ENCODE data around the gene MARK2.
"Not testable (repeated sequence)": the region's sequence is repeated elsewhere in the genome, so short reads cannot be mapped to it uniquely, and the experiment has no call there.

MARK2 gene

DNA sequence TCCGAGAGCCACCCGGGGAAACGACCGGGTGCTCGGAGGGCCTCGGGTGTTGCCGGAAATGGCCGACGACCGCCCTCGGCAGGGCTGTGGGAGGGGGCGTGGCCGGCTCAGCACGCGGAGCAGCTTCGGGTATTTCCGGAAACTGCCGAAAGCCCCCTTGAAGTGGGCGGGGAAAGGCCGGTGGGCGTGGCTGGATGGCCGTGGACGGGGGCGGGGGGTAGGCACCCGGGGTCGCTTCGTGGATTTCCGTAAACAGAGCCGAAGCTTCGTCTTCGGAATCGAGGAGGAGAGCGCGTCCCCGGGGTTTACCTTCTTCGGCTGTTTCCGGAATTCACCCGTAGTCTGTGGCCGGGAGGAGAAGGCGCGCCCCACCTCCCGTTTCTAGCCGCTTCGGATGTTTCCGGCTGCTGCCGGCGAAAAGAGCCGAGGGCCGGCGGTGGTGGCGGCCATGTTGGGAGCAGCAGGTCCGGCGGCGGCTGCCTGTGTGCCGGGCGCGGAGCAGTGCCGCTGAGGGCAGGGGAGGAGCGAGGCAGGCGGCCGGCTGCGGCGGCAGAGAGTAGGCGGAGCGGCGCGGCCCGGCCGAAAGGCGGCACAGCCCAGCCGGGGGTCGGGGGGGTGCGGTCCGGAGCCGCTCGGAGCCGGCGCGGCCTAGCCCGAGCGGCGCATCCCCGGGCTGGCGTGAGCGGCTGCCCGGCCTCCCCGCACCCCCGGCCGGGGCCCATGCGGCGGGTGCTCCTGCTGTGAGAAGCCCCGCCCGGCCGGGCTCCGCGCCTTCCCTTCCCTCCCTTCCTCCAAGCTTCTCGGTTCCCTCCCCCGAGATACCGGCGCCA, at the start of gene MARK2:
Gene MARK2 (plus strand): TSS at position 433 of the 830 bp plus-strand sequence. CDS start 397 bp downstream, at position 830.
- DNase-seq (ENCODE audit: low spot score): peak; percentile 99

GRCh38 chr11:63791495-63792167, 47.3 kb upstream of the MARK2 start:
- DNase-seq (ENCODE audit: low spot score): no peak

GRCh38 chr11:63793161-63793560, 45.7 kb upstream of the MARK2 start:
- no peak for DNase-seq (ENCODE audit: low spot score)

DNA sequence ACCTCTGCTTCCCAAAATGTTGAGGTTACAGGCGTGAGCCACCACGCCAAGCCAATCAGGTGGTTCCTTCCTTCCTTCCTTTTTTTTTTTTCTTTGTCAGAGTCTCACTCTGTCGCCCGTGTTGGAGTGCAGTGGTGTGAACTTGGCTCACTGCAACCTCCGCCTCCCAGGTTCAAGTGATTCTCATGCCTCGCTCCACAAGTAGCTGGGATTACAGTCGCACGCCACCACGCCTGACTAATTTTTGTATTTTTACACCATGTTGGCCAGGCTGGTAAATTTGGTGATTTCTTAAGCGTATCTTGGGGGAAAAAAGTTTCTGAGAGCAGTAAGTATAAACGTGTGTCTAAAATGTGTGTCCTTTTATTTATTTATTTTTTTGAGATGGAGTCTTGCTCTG, 43.8 kb upstream of the MARK2 start:
- DNase-seq (ENCODE audit: low spot score): no peak

GRCh38 chr11:63800921-63801320, 38.0 kb upstream of the MARK2 start:
- DNase-seq (ENCODE audit: low spot score): no peak

- peak; percentile 42 for DNase-seq (ENCODE audit: low spot score)
Observed at GRCh38 chr11:63802637-63803414, 36.1 kb upstream of the MARK2 start.

GRCh38 chr11:63804259-63804658, 34.7 kb upstream of the MARK2 start:
- DNase-seq (ENCODE audit: low spot score): no peak

DNA sequence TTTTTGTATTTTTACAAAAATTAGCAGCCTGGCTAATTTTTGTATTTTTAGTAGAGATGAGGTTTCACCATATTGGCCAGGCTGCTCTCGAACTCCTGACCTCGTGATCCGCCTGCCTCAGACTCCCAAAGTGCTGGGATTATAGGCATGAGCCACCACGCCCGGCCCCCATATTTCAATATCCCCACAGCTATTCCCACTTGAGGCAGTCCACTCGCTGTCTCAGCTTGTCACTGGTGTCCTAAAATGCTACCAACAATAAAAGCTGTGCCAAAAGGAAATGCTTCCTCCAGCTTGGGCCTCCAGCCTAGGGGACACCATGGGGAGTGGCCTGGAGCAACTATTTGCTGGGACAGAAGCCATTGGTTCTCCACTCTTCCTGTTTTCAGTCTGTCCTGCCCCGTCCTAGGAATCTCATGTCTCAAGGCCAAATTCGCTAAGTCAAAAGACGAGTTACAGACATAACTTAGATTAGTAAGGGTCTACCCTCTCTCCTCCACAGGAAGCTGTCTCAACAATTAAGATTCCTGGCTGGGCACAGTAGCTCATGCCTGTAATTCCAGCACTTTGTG, 33.0 kb upstream of the MARK2 start:
- DNase-seq (ENCODE audit: low spot score): no peak

DNA sequence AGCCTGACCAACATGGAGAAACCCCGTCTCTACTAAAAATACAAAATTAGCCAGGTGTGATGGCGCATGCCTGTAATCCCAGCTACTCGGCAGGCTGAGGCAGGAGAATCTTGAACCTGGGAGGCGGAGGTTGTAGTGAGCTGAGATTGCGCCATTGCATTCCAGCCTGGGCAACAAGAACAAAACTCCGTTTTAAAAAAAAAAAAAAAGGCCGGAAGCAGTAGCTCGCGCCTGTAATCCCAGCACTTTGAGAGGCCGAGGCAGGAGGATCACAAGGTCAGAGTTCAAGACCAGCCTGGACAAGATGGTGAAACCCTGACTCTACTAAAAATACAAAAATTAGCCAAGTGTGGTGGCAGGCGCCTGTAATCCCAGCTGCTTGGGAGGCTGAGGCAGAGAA, 28.5 kb upstream of the MARK2 start:
- DNase-seq (ENCODE audit: low spot score): not testable (repeated sequence)

DNA sequence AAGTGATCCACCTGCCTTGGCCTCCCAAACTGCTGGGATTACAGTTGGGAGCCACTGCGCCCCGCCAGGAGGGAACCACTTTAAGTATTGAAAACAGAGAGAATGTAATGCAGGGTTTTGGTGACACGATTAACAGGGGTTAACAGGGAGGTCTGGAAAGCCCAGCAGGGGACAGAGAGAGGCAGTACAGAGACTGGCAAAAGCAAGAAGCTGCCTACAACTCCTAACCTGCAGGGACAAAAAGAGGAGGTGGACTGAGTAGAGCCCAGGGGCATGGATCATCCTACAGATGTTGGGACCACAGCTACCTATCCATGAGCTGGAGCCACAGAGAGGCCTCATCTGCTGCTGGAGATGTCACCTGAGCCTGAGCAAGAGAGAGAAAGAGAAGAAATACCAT, 27.4 kb upstream of the MARK2 start:
- DNase-seq (ENCODE audit: low spot score): no peak

DNA sequence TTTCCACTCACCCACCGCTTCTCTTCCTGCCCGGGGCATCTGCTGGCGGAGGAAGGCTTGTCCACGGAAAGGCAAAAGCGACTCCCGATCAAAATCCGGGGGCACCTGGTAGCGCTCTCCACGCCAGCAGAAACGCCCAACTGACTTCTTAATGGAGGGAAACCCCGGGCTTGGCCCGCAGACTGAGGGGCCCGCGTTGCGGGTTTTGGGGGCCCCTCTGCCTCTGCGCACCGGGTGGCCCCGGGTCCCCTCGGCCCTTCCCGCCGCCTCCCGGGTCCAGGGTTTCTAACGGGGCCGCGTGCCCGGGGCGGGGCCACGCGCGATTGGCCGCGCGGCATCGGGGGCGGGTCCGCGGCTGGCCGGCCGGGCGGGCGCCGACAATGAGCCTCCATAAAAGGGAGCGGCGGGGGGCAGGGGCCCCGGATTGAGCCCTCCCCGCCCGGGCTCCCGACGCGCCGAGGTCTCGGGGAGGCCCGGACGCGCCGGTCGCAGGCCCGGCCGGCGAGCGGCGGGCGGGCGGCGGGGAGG, 25.8 kb upstream of the MARK2 start, which contains the start of gene SPINDOC:
Gene SPINDOC (plus strand): TSS at position 422 of the 528 bp plus-strand sequence. CDS start 231 bp downstream, outside the sequence.
- peak; percentile 78 for DNase-seq (ENCODE audit: low spot score)

DNA sequence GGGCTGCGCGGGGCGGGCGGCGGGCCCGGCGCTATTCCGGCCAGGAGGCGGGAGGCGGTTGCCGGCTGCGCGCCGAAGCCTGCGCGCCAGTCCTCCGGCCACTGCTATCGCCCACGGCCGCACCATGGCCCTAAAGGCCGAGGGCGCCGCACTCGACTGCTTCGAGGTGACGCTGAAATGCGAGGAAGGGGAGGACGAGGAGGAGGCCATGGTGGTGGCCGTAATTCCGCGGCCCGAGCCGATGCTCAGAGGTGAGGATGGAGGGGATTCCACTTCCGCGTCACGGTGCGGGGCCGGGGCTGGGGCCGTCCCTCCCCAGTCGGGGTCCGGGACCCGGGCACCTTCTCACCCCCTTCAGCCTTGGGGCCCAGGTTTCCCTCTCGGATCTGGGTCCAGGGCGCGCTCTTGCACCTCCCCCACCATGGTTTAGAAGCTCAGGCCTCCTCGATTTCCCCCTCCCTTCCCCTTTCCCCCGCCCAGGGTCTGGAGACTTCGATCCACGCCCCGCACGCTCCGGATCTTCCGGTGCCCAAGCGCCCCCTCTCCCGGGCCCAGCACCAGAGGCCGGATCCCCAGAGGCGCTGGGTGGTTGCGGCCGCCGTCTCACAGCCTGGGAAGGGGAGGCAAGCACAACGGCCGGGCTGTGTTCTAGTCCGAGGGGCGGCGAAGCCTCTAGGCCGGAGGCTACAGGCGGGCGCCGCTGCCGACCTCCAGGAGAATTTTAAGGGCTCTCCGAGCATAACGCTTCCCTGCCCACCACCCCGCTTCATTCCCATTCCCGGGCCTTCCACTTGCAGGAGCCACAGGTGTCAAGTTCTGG, 25.1 kb upstream of the MARK2 start:
- peak; percentile 53 for DNase-seq (ENCODE audit: low spot score)

GRCh38 chr11:63814383-63814736, 24.6 kb upstream of the MARK2 start:
- peak; percentile 64 for DNase-seq (ENCODE audit: low spot score)

- DNase-seq (ENCODE audit: low spot score): no peak
Observed at GRCh38 chr11:63816166-63816565, 22.7 kb upstream of the MARK2 start.

DNA sequence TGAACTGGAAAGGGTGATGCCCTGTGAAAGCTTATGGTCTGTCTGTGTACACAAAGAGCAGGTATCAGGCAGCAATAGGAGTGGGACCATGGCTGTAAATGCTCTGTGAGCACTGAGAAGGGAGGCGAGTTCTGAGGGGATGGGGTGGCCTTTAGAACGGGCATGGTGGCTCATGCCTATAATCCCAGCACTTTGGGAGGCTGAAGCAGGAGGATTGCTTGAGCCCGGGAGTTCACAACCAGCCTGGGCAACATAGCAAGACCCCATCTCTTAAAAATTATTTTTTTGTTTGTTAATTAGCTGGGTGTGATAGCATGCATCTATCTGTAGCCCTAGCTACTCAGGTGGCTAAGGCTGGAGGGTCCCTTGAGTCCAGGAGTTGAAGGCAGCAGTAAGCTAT, 22.2 kb upstream of the MARK2 start:
- no peak for DNase-seq (ENCODE audit: low spot score)

GRCh38 chr11:63817758-63818498, 21.0 kb upstream of the MARK2 start:
- no peak for DNase-seq (ENCODE audit: low spot score)

DNA sequence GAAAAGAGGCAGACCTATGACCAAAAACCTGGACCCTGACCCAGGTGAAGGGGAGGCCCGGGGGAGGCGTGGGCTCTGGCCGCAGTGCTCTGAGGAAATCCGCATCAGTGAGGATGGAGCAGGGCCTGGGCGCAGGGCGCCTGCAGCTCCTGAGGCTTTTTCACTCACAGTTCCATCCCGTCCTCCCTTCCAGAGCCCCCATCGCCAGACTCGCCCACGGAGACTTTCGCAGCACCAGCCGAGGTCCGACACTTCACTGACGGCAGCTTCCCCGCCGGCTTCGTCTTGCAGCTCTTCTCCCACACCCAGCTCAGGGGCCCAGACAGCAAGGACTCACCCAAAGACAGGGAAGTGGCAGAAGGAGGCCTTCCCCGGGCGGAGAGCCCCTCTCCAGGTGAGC, 20.3 kb upstream of the MARK2 start:
- no peak for DNase-seq (ENCODE audit: low spot score)

GRCh38 chr11:63821411-63821810, 17.5 kb upstream of the MARK2 start:
- DNase-seq (ENCODE audit: low spot score): no peak

- no peak for DNase-seq (ENCODE audit: low spot score)
Observed at GRCh38 chr11:63826471-63827190, 12.3 kb upstream of the MARK2 start.

All from NAMALWA (cell line).